HepG2 (cell line): Measurements from ENCODE around the gene MATK. TPM values are rescaled to one million over a fixed set of nuclear protein-coding genes. Genes with fewer than 3 reads are reported as not detected.

ENCODE experiments used
- ATAC-seq: fragments of 200-7000 bp; cut with Tn5 transposase; 3 replicates; pipeline ENCODE4 v1.9.1; 2020; ENCODE audit warnings: mild to moderate bottlenecking, moderate library complexity
- BruUV-seq: library from RNA; stranded (reverse); fragments of 400-500 nt; replicated peaks from 2 replicates; lab custom pipeline; 2021; lab: Mats Ljungman, UMichigan
- CTCF ChIA-PET: fragments of 300-600 bp; formaldehyde crosslinking; extraction: SDS; loops from one replicate; lab custom pipeline; 2021; ENCODE audit warnings: low total read pairs, inconsistent platforms, low intra/inter-chr PET ratio; lab: Yijun Ruan, JAX
- POLR2A ChIA-PET: fragments of 350-600 bp; sonication (Branson Sonifier 250); formaldehyde crosslinking; loops from one replicate; lab custom pipeline; 2020; ENCODE audit warnings: antibody characterized with exemption, inconsistent platforms; lab: Yijun Ruan, JAX
- DNase-seq: peaks from one replicate; pipeline ENCODE4 v3.0.0-alpha.2; 2015; ENCODE audit warnings: low spot score
- FAIRE-seq: peaks from 3 replicates; lab custom pipeline; 2011; peaks lifted over from hg19 to GRCh38; lab: Jason Lieb, UNC
- H2AFZ ChIP-seq: one replicate; pipeline ENCODE4 v1.6.1; 2011; ENCODE audit warnings: low read length, inconsistent platforms
- H3K27ac ChIP-seq: fragments of 300-600 bp; 3 replicates; pipeline ENCODE4 v1.8.0; 2011; ENCODE audit warnings: mixed run types, mild to moderate bottlenecking, mixed read lengths, low read length, inconsistent platforms; ENCODE audit not compliant: insufficient read depth; ENCODE audit errors: extremely low read length
- H3K27me3 ChIP-seq, 2 experiments: fragments of 200-600 bp in 1 of 2; 2 replicates in 1 of 2; 3 replicates in 1 of 2; pipeline versions ENCODE4 v1.6.0 to v1.8.0; 2011; ENCODE audit warnings: low read length in 2 of 2, mild to moderate bottlenecking in 2 of 2, moderate library complexity in 2 of 2, inconsistent platforms in 1 of 2; ENCODE audit not compliant: insufficient read depth in 2 of 2, control insufficient read depth in 1 of 2
- H3K36me3 ChIP-seq, 2 experiments: fragments of 200-600 bp in 1 of 2; replicated peaks in 1 of 2; 2 replicates in 1 of 2; 3 replicates in 1 of 2; pipeline versions ENCODE4 v1.5.1 to v1.8.0; 2011; ENCODE audit warnings: low read length in 2 of 2, inconsistent platforms in 1 of 2; ENCODE audit not compliant: insufficient read depth in 2 of 2, control insufficient read depth in 1 of 2
- H3K4me1 ChIP-seq: 2 replicates; pipeline ENCODE4 v1.5.1; 2012; ENCODE audit warnings: low read length, inconsistent platforms; ENCODE audit not compliant: insufficient read depth
- H3K4me2 ChIP-seq: 2 replicates; pipeline ENCODE4 v1.6.0; 2011; ENCODE audit warnings: low read depth, low read length, inconsistent platforms
- H3K4me3 ChIP-seq, 3 experiments: fragments of 200-600 bp in 1 of 3; sonication (generic), shearing (Covaris generic) in 1 of 3; replicated peaks in 1 of 3; 2 replicates each; pipeline ENCODE4 v1.5.1; 2011 to 2016; ENCODE audit warnings: low read length in 3 of 3, inconsistent platforms in 2 of 3, low read depth in 2 of 3, mild to moderate bottlenecking in 2 of 3, control low read depth in 1 of 3, mixed read lengths in 1 of 3; ENCODE audit not compliant: insufficient read depth in 1 of 3
- H3K79me2 ChIP-seq: one replicate; pipeline ENCODE4 v1.6.1; 2011; ENCODE audit warnings: low read length, inconsistent platforms; ENCODE audit not compliant: insufficient read depth
- H3K9ac ChIP-seq: 2 replicates; pipeline ENCODE4 v1.6.0; 2011; ENCODE audit warnings: mild to moderate bottlenecking, low read depth, low read length, inconsistent platforms; ENCODE audit not compliant: insufficient read depth
- H3K9me3 ChIP-seq: 2 replicates; pipeline ENCODE4 v1.5.1; 2012; ENCODE audit warnings: mild to moderate bottlenecking, low read length
- H4K20me1 ChIP-seq: 2 replicates; pipeline ENCODE4 v1.6.0; 2011; ENCODE audit warnings: inconsistent platforms, mild to moderate bottlenecking, low read length, moderate library complexity; ENCODE audit not compliant: insufficient read depth
- DDIT3 ChIP-seq: sonication (generic); formaldehyde crosslinking; IDR thresholded peaks from 2 replicates; pipeline ENCODE4 v1.4.0; 2020; ENCODE audit warnings: mild to moderate bottlenecking, missing genetic modification reagents
- E2F2 ChIP-seq: sonication (generic); formaldehyde crosslinking; IDR thresholded peaks from 2 replicates; pipeline ENCODE4 v1.4.0; 2020; ENCODE audit warnings: missing genetic modification reagents, borderline replicate concordance
- FOXK2 ChIP-seq: fragments of 450-650 bp; IDR thresholded peaks from 2 replicates; pipeline ENCODE4 v1.6.1; 2016
- HOXA9 ChIP-seq: sonication (generic); formaldehyde crosslinking; IDR thresholded peaks from 2 replicates; pipeline ENCODE4 v1.8.1; 2022; ENCODE audit warnings: missing genetic modification reagents, mild to moderate bottlenecking, moderate library complexity, borderline replicate concordance
- MYPOP ChIP-seq: sonication (generic); formaldehyde crosslinking; IDR thresholded peaks from 2 replicates; pipeline ENCODE4 v1.8.1; 2023; ENCODE audit warnings: mild to moderate bottlenecking, moderate library complexity, missing genetic modification reagents
- RORA ChIP-seq: sonication (generic); formaldehyde crosslinking; IDR thresholded peaks from 2 replicates; pipeline ENCODE4 v1.5.0; 2020; ENCODE audit warnings: mild to moderate bottlenecking, missing genetic modification reagents, moderate library complexity
- TEF ChIP-seq: sonication (generic); formaldehyde crosslinking; IDR thresholded peaks from 2 replicates; pipeline ENCODE4 v1.5.0; 2020; ENCODE audit warnings: missing genetic modification reagents
- ZNF142 ChIP-seq: sonication (generic); formaldehyde crosslinking; IDR thresholded peaks from 2 replicates; pipeline ENCODE4 v1.4.0; 2020; ENCODE audit warnings: missing genetic modification reagents
- ZNF605 ChIP-seq: sonication (generic); formaldehyde crosslinking; IDR thresholded peaks from 2 replicates; pipeline ENCODE4 v1.8.0; 2022; ENCODE audit warnings: mild to moderate bottlenecking, missing genetic modification reagents
- ZNF652 ChIP-seq: IDR thresholded peaks from 2 replicates; pipeline ENCODE4 v1.6.1; 2016; ENCODE audit warnings: low read depth, borderline replicate concordance
- WGBS: methylation state at CpG from one replicate; pipeline ENCODE4 v1.1.6; 2017; ENCODE audit warnings: low lambda C conversion rate; 5-methylcytosine and 5-hydroxymethylcytosine counted together
- in situ Hi-C: cut with HindIII; loops from 2 replicates; pipeline ENCODE4 v1.10.0; 2017; ENCODE audit warnings: low pct_unique_long_range_greater_than_20kb; ENCODE audit not compliant: extremely low pct_ligation_motif_present
- intact Hi-C: fragments of 100-400 bp; cut with micrococcal nuclease; formaldehyde crosslinking; loops from one replicate; pipeline ENCODE4 v1.10.0; 2022; ENCODE audit not compliant: unreplicated experiment
- polyA plus RNA-seq, 8 experiments: library from polyadenylated mRNA; depleted of rRNA in 3 of 8; stranded (reverse) in 7 of 8; unstranded in 1 of 8; fragments of >200 nt; fragmentation: Illumina TruSeq in 4 of 8; extraction: Trizol in 4 of 8; gene quantifications; 2 replicates each; pipeline versions ENCODE4 v1.2.1 to v1.2.3, GENCODE V29; 2011 to 2016; ENCODE audit warnings: low read depth in 4 of 8, missing spikeins in 1 of 8, mixed read lengths in 1 of 8; ENCODE audit not compliant: insufficient read depth in 1 of 8
- total RNA-seq, 5 experiments: library from RNA; depleted of rRNA; stranded (reverse); fragments of >200 nt; fragmentation: Illumina TruSeq; extraction: Trizol; gene quantifications; 2 replicates each; pipeline ENCODE4 v1.2.3, GENCODE V29; 2016; ENCODE audit warnings: low read depth in 1 of 5

MATK gene
- total and polyA plus RNA-seq, 2 of the 13 experiments (the other 11 are each of a cell fraction or from before 2014, with no cell fraction given), result 0.09 TPM; not detected in 1

GRCh38 chr19:3818466-3818865 lies 32.3 kb upstream of the MATK start:
- FAIRE-seq (no peak), DNase-seq (no peak), ATAC-seq (no peak)
- no peaks in the 10 kb centered on the region for H3K79me2 ChIP-seq
- ChIA-PET CTCF (no interaction called here), POLR2A (no interaction called here)
- H3K27me3 ChIP-seq, result peaks cover 5 to 62% of the 10 kb centered on the region in 2 experiments
- no peaks in the 10 kb centered on the region for H3K4me1 ChIP-seq
- H3K36me3 ChIP-seq, result no peaks in the 10 kb centered on the region
- in situ Hi-C loops (no loop called here), intact Hi-C loops (no loop called here)
- H2AFZ ChIP-seq, result no peak overlapping the region
- WGBS, result 13% methylated on average over 9 of the region's 11 CpGs
- H3K4me3 ChIP-seq, result no peak overlapping the region
- no TSS peak for BruUV-seq
- TF ChIP-seq ZNF142 (CRISPR knock-in tag) (no peak), ZNF605 (CRISPR knock-in tag) (no peak), HOXA9 (CRISPR knock-in tag) (no peak), ZNF652 (no peak), MYPOP (CRISPR knock-in tag) (no peak), TEF (CRISPR knock-in tag) (no peak), RORA (CRISPR knock-in tag) (no peak), FOXK2 (no peak), E2F2 (CRISPR knock-in tag) (no peak), DDIT3 (CRISPR knock-in tag) (no peak)
- H3K9ac ChIP-seq, result no peak overlapping the region
- no peaks in the 10 kb centered on the region for H4K20me1 ChIP-seq
- no peak overlapping the region for H3K27ac ChIP-seq
- no peaks in the 10 kb centered on the region for H3K9me3 ChIP-seq
- H3K4me2 ChIP-seq, result 0 out of 2 replicates have a peak overlapping the region, but pooled peaks have one; percentile 12
